ENCODE data around the gene PRKG1. TPM values are rescaled to one million over a fixed set of nuclear protein-coding genes. Genes with fewer than 3 reads are reported as not detected.

The PRKG1 gene
- total and polyA plus RNA-seq, 2 of the 8 experiments (the other 6 are each of a cell fraction or from before 2014, with no cell fraction given), result 4.2 to 15.2 TPM

- H3K4me2 ChIP-seq (ENCODE audit: insufficient read depth in 1 of 2, low read depth in 2 of 2, low read length in 2 of 2), result no peak overlapping the region
- H3K9ac ChIP-seq (replicated peaks in 1 of 4; ENCODE audit: extremely low read depth in 1 of 4, low read depth in 3 of 4, low read length in 3 of 4), result no peak overlapping the region
- no peak overlapping the region for H2BK12ac ChIP-seq (ENCODE audit: low read depth, low read length)
- no peaks in the 10 kb centered on the region for H3K36me3 ChIP-seq (ENCODE audit: control insufficient read depth in 2 of 4, insufficient read depth in 4 of 4, low read length in 3 of 4)
- no peak overlapping the region for H2BK5ac ChIP-seq (ENCODE audit: low read depth, low read length)
- H3K56ac ChIP-seq (replicated peaks; ENCODE audit: insufficient read length, low read depth, low read length), result no peak overlapping the region
- H3K79me1 ChIP-seq (ENCODE audit: low read depth, low read length), result no peaks in the 10 kb centered on the region
- DNase-seq (ENCODE audit: low read depth in 1 of 2, low spot score in 2 of 2), result no peak
- H3K9me3 ChIP-seq (ENCODE audit: insufficient read depth in 2 of 2, low read depth in 1 of 2, low read length in 1 of 2), result no peaks in the 10 kb centered on the region
- H3K27me3 ChIP-seq (replicated peaks in 1 of 4; ENCODE audit: control insufficient read depth in 3 of 4, extremely low read depth in 1 of 4, insufficient read depth in 3 of 4, low read length in 3 of 4), result no peaks in the 10 kb centered on the region
- FAIRE-seq, result no peak
- H2AK5ac ChIP-seq (ENCODE audit: low read depth, low read length), result no peak overlapping the region
- H2BK20ac ChIP-seq (ENCODE audit: low read length), result no peak overlapping the region
- H3K23me2 ChIP-seq (ENCODE audit: low read depth, low read length), result no peaks in the 10 kb centered on the region
- H3K18ac ChIP-seq (ENCODE audit: extremely low read depth, low read length), result no peak overlapping the region
- POLR2A ChIA-PET (ENCODE audit: partially characterized antibody), result no interaction called here
- no peak overlapping the region for H2AFZ ChIP-seq (ENCODE audit: low read length)
- no peak overlapping the region for H4K91ac ChIP-seq (replicated peaks; ENCODE audit: insufficient read length, low read length)
- H3K4me1 ChIP-seq (replicated peaks in 1 of 4; ENCODE audit: control insufficient read depth in 3 of 4, insufficient read depth in 4 of 4, low read length in 3 of 4), result peaks cover 0 to 3% (median 0%) of the 10 kb centered on the region in 4 experiments; a peak in 1 of 7 replicates
- no peak overlapping the region for H2BK120ac ChIP-seq (replicated peaks; ENCODE audit: low read depth, low read length)
- no peak overlapping the region for H4K5ac ChIP-seq (ENCODE audit: insufficient read length, low read depth, low read length)
- H3K27ac ChIP-seq (ENCODE audit: low read depth, low read length), result no peak overlapping the region
- no peak overlapping the region for H3K4me3 ChIP-seq (ENCODE audit: extremely low read depth in 1 of 4, insufficient read depth in 2 of 4, low read depth in 3 of 4, low read length in 4 of 4)
- H3K4ac ChIP-seq (replicated peaks; ENCODE audit: insufficient read length, low read depth, low read length), result no peak overlapping the region
- no peak overlapping the region for H3K14ac ChIP-seq (ENCODE audit: insufficient read length)
- no peaks in the 10 kb centered on the region for H3K79me2 ChIP-seq (ENCODE audit: control insufficient read depth in 1 of 2, insufficient read depth in 2 of 2, low read length in 2 of 2)
- CTCF ChIA-PET (ENCODE audit: partially characterized antibody), result interaction anchor here (0.7 to 4.4 kb wide), 6 partner anchors 10 to 356 kb away, joined by 4 to 24 read pairs (median 4); no protein-coding TSS in a partner anchor
- no peak overlapping the region for H2BK15ac ChIP-seq (ENCODE audit: low read length)
- H4K8ac ChIP-seq (ENCODE audit: extremely low read depth, insufficient read depth, low read length), result no peak overlapping the region
- 91% methylated on average over 3 of the region's 3 CpGs; no CpG with 5 or more reads in 1 of the 2 experiments for WGBS, 2 experiments (ENCODE audit: extremely low coverage in 1 of 2, insufficient coverage in 1 of 2, insufficient read length in 1 of 2, insufficient replicate concordance in 2 of 2, low coverage in 1 of 2, low lambda C conversion rate in 2 of 2, missing lambda C conversion rate in 1 of 2)
- no peak overlapping the region for H3K23ac ChIP-seq (ENCODE audit: insufficient read length)
- H4K20me1 ChIP-seq (replicated peaks in 1 of 2; ENCODE audit: control insufficient read depth in 1 of 2, insufficient read depth in 2 of 2, low read length in 2 of 2), result peaks cover 0 to 1% of the 10 kb centered on the region in 2 experiments
- TF ChIP-seq POU5F1 (IDR thresholded peaks at IDR 0.05; ENCODE audit: low read depth, low read length), result no peak
- no peak for TF ChIP-seq ASH2L (IDR thresholded peaks at IDR 0.05; ENCODE audit: low read length)
- no peak for TF ChIP-seq CHD2 (IDR thresholded peaks at IDR 0.05; ENCODE audit: low read length)
- TF ChIP-seq POLR2A (IDR thresholded peaks at IDR 0.05; ENCODE audit: control extremely low read depth in 1 of 2, low read depth in 2 of 2, low read length in 2 of 2), result no peak
- no peak for TF ChIP-seq JUND (IDR thresholded peaks at IDR 0.05; ENCODE audit: low read length)
- no peak for TF ChIP-seq KDM4A (IDR thresholded peaks at IDR 0.05; ENCODE audit: low read depth, low read length, severe bottlenecking)
- no peak for TF ChIP-seq TEAD4 (IDR thresholded peaks at IDR 0.05; ENCODE audit: low read depth, low read length)
- TF ChIP-seq EP300 (IDR thresholded peaks at IDR 0.05; ENCODE audit: borderline replicate concordance in 1 of 2, low read depth in 2 of 2, low read length in 2 of 2), result no peak
- TF ChIP-seq CEBPB (IDR thresholded peaks at IDR 0.05; ENCODE audit: low read depth, low read length), result no peak
- no peak for TF ChIP-seq JUN (IDR thresholded peaks at IDR 0.05; ENCODE audit: low read depth, low read length)
- TF ChIP-seq BACH1 (IDR thresholded peaks at IDR 0.05; ENCODE audit: low read length), result no peak
- TF ChIP-seq KDM1A (IDR thresholded peaks at IDR 0.05; ENCODE audit: borderline replicate concordance, low read length), result no peak
- TF ChIP-seq TBP (IDR thresholded peaks at IDR 0.05; ENCODE audit: low read depth, low read length), result no peak
- TF ChIP-seq MAX (IDR thresholded peaks at IDR 0.05), result no peak
Measured at GRCh38 chr10:51419196-51420093, 345.2 kb downstream of the PRKG1 start.

Data from H1 (cell line).